ENCODE measurements around the gene WSB1. TPM values are rescaled to one million over a fixed set of nuclear protein-coding genes. Genes with fewer than 3 reads are reported as not detected.

Gene WSB1
- total and polyA plus RNA-seq, 10 of the 15 experiments (the other 5 are each of a cell fraction or from before 2014, with no cell fraction given): 26.6 to 458 (median 101) TPM

DNA sequence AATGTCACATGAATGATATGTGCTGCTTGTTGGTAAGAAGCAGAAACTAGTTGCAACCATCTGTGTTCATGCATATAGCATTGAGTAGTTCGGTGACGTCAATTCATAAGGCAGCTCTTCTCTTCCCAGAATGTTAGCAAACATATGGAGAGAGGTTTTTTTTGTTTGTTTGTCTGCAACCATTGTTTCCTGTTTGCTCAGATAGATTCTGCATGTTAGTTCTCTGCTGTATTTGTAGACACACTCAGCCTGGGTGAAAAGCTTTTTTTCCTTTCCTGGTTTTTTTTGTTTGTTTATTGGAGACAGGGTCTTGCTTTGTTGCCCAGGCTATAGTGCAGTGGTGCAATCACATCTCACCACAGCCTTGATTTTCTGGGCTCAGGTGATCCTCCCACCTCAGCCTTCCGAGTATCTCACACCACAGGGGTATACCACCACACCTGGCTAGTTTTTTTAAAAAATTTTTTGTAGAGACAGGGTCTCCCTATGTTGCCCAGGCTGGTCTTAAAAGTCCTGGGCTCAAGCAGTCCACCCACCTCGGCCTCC lies 16.7 kb downstream of the WSB1 start:
- 99% methylated on average over 4 of the region's 4 CpGs for WGBS (ENCODE audit: insufficient coverage, insufficient replicate concordance, low lambda C conversion rate, missing lambda C conversion rate)
- no TSS peak for BruUV-seq (replicated peaks)
- intact Hi-C loops (cut with micrococcal nuclease; ENCODE audit: unreplicated experiment): no loop called here
- CTCF ChIA-PET: interaction anchor here (0.6 to 1.1 kb wide), 3 partner anchors 39 to 113 kb away, joined by 3 read pairs; no protein-coding TSS in a partner anchor
- no peak for ATAC-seq
- no peak overlapping the region for H3K4me2 ChIP-seq (ENCODE audit: control insufficient read depth, insufficient read depth)
- no peaks in the 10 kb centered on the region; the same call in 1 of the 2 replicates for H3K79me2 ChIP-seq (ENCODE audit: control insufficient read depth, insufficient read depth, low read length)
- H3K27me3 ChIP-seq (replicated peaks in 1 of 2; ENCODE audit: control insufficient read depth in 2 of 2, insufficient read depth in 2 of 2, low read length in 1 of 2): no peaks in the 10 kb centered on the region
- POLR2A ChIA-PET: interaction anchor here (0.6 to 0.8 kb wide), 2 partner anchors 9 to 1555 kb away, joined by 3 read pairs; no protein-coding TSS in a partner anchor
- no peaks in the 10 kb centered on the region for H3K4me1 ChIP-seq (ENCODE audit: control insufficient read depth, insufficient read depth, low read length)
- in situ Hi-C loops (cut with MboI): no loop called here
- SMC1A ChIA-PET (ENCODE audit: uncharacterized antibody, unreplicated experiment): interaction anchor here (1.4 kb wide), 1 partner anchor 22 kb away, joined by 5 read pairs; no protein-coding TSS in a partner anchor
- H3K36me3 ChIP-seq (ENCODE audit: control insufficient read depth in 2 of 2, insufficient read depth in 2 of 2, low read length in 1 of 2): peaks cover 15 to 53% of the 10 kb centered on the region in 2 experiments
- H2AFZ ChIP-seq (ENCODE audit: control insufficient read depth, low read depth, low read length): no peak overlapping the region
- no peak for DNase-seq (ENCODE audit: low read depth, low spot score)
- H3K9me3 ChIP-seq (replicated peaks; ENCODE audit: control insufficient read depth, insufficient read depth, low read length): no peaks in the 10 kb centered on the region
- FAIRE-seq: no peak
- TF ChIP-seq TARDBP (IDR thresholded peaks at IDR 0.05; ENCODE audit: borderline replicate concordance): no peak
- RAD21 ChIA-PET (ENCODE audit: unreplicated experiment): no interaction called here
- no peak overlapping the region for H3K9ac ChIP-seq (ENCODE audit: control insufficient read depth, insufficient read depth, low read length)
- H3K27ac ChIP-seq (ENCODE audit: control insufficient read depth, insufficient read depth): no peak overlapping the region
- H4K20me1 ChIP-seq (ENCODE audit: control insufficient read depth, insufficient read depth): no peaks in the 10 kb centered on the region
- no peak overlapping the region for H3K4me3 ChIP-seq

DNA sequence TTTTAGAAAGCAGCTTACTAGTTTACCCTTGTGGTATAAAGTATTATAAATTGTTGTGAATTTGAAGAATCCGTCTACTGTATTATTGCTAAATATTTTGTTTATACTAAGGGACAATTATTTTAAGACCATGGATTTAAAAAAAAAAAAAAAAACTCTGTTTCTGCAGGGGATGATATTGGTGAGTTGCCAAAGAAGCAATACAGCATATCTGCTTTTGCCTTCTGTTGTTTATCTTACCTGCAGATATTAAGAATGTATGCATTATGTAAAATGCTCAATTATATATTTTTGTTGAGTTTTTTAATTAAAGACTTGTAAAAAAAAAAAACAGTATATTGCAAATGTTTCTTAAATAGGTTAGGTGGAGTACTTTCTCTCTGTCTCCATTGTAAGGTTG lies 19.4 kb downstream of the WSB1 start:
- Histone ChIP-seq H3K79me2 (ENCODE audit: control insufficient read depth, insufficient read depth, low read length) (no peaks in the 10 kb centered on the region), H3K9me3 (replicated peaks; ENCODE audit: control insufficient read depth, insufficient read depth, low read length) (no peaks in the 10 kb centered on the region), H3K27ac (ENCODE audit: control insufficient read depth, insufficient read depth) (no peak overlapping the region), H4K20me1 (ENCODE audit: control insufficient read depth, insufficient read depth) (no peaks in the 10 kb centered on the region), H2AFZ (ENCODE audit: control insufficient read depth, low read depth, low read length) (no peak overlapping the region), H3K4me1 (ENCODE audit: control insufficient read depth, insufficient read depth, low read length) (no peaks in the 10 kb centered on the region), H3K4me3 (no peak overlapping the region), H3K9ac (ENCODE audit: control insufficient read depth, insufficient read depth, low read length) (no peak overlapping the region), H3K36me3 (ENCODE audit: control insufficient read depth in 2 of 2, insufficient read depth in 2 of 2, low read length in 1 of 2) (peaks cover 13 to 46% of the 10 kb centered on the region in 2 experiments), H3K4me2 (ENCODE audit: control insufficient read depth, insufficient read depth) (no peak overlapping the region), H3K27me3 (replicated peaks in 1 of 2; ENCODE audit: control insufficient read depth in 2 of 2, insufficient read depth in 2 of 2, low read length in 1 of 2) (no peaks in the 10 kb centered on the region)
- CTCF ChIA-PET: interaction anchor here (0.6 to 1.1 kb wide), 3 partner anchors 10 to 21 kb away, joined by 3 read pairs; partner anchors contain the start of gene WSB1
- TF ChIP-seq WRNIP1 (IDR thresholded peaks at IDR 0.05; ENCODE audit: borderline replicate concordance, low read depth, low read length) (no peak), POLR2AphosphoS2 (IDR thresholded peaks at IDR 0.05; ENCODE audit: low read depth, low read length) (no peak), MXI1 (IDR thresholded peaks at IDR 0.05; ENCODE audit: low read depth, low read length) (no peak), E2F8 (IDR thresholded peaks at IDR 0.05; ENCODE audit: low read depth, partially characterized antibody) (no peak), ZNF274 (IDR thresholded peaks at IDR 0.05; ENCODE audit: insufficient read depth, insufficient read length) (no peak)
- POLR2A ChIA-PET: interaction anchor here (0.6 to 0.8 kb wide), 3 partner anchors 11 to 572 kb away, joined by 3 to 6 read pairs (median 4); no protein-coding TSS in a partner anchor
- no peak for DNase-seq (ENCODE audit: low read depth, low spot score)
- 100% methylated on average over 1 of the region's 1 CpG for WGBS (ENCODE audit: insufficient coverage, insufficient replicate concordance, low lambda C conversion rate, missing lambda C conversion rate)
- intact Hi-C loops (cut with micrococcal nuclease; ENCODE audit: unreplicated experiment): no loop called here
- no peak for FAIRE-seq
- ATAC-seq: no peak
- in situ Hi-C loops (cut with MboI): no loop called here
- RAD21 ChIA-PET (ENCODE audit: unreplicated experiment): interaction anchor here (0.9 kb wide), 1 partner anchor 9 kb away, joined by 4 read pairs; no protein-coding TSS in a partner anchor
- BruUV-seq (replicated peaks): no TSS peak
- SMC1A ChIA-PET (ENCODE audit: uncharacterized antibody, unreplicated experiment): interaction anchor here (0.9 to 1.3 kb wide), 4 partner anchors 10 to 286 kb away, joined by 3 read pairs; no protein-coding TSS in a partner anchor

Data from GM12878 (cell line).